ENCODE measurements around the gene FAM131A. TPM values are rescaled to one million over a fixed set of nuclear protein-coding genes. Genes with fewer than 3 reads are reported as not detected.

FAM131A gene
- total RNA-seq, 1 experiment from 2014 or later: 15.1 TPM

DNA sequence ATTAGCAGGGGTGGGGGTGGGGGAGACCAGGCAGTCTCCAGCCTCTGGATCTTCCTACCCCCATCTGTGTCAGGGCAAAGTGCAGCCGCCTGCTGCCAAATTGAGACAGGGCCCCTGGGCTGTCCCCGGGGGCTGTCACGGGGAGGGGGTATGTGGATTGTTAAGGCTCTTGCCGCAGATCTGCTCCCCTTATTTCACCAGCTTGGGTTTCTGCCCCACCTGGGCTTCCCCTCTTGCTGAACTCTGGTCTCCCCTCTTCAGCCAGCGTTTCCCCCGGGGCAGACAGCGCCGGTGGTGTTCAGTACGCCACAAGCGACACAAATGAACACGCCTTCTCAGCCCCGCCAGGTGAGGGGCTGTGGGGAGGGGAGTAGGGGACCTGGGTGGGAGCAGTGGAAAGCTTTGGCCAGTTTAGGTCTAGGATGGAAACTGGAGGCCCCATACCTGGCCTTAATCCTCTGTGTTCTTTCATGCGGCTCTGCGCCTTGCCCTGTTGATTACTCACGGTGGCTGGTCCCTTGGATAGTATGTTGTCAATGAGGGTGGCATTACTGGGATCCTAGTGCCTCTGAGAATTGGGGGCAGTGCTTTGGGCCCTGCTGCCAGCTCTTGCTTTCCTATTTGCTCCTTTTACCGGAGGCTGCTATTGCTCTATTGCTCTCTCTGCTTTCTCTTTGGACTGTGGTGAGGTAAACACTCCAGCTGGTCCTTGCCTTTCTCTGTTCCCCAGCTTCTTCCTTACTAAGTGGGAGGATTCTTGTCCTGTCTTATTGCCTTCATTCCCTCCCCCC is 21.3 kb upstream of the FAM131A start:
- Histone ChIP-seq H3K9me3 (ENCODE audit: low read depth, low read length, poor library complexity, severe bottlenecking) (no peaks in the 10 kb centered on the region), H3K27me3 (replicated peaks; ENCODE audit: insufficient read depth, low read depth, low read length, poor library complexity) (no peaks in the 10 kb centered on the region), H3K27ac (ENCODE audit: low read depth, low read length, poor library complexity, severe bottlenecking) (peak overlapping the region; percentile 92), H3K36me3 (ENCODE audit: insufficient read depth, low read length, poor library complexity, severe bottlenecking) (peaks cover 32% of the 10 kb centered on the region), H3K4me1 (ENCODE audit: insufficient read depth, low read length, poor library complexity, severe bottlenecking) (peaks cover 34% of the 10 kb centered on the region), H3K4me3 (ENCODE audit: low read depth, low read length, poor library complexity, severe bottlenecking) (peak overlapping the region; percentile 93)
- no peak for DNase-seq (ENCODE audit: low spot score)
- BruUV-seq (replicated peaks): no TSS peak
- intact Hi-C loops (cut with micrococcal nuclease; ENCODE audit: unreplicated experiment): no loop called here
- CTCF ChIA-PET: no interaction called here
- TF ChIP-seq EZH2 (IDR thresholded peaks at IDR 0.05; ENCODE audit: borderline replicate concordance, low read depth, low read length, poor library complexity, severe bottlenecking): no peak
- TF ChIP-seq, protein P1, sequence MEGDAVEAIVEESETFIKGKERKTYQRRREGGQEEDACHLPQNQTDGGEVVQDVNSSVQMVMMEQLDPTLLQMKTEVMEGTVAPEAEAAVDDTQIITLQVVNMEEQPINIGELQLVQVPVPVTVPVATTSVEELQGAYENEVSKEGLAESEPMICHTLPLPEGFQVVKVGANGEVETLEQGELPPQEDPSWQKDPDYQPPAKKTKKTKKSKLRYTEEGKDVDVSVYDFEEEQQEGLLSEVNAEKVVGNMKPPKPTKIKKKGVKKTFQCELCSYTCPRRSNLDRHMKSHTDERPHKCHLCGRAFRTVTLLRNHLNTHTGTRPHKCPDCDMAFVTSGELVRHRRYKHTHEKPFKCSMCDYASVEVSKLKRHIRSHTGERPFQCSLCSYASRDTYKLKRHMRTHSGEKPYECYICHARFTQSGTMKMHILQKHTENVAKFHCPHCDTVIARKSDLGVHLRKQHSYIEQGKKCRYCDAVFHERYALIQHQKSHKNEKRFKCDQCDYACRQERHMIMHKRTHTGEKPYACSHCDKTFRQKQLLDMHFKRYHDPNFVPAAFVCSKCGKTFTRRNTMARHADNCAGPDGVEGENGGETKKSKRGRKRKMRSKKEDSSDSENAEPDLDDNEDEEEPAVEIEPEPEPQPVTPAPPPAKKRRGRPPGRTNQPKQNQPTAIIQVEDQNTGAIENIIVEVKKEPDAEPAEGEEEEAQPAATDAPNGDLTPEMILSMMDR (conservative IDR thresholded peaks at IDR 0.05; ENCODE audit: low read depth, low read length): no peak
- POLR2A ChIA-PET (ENCODE audit: low non-redundant PET): no interaction called here

DNA sequence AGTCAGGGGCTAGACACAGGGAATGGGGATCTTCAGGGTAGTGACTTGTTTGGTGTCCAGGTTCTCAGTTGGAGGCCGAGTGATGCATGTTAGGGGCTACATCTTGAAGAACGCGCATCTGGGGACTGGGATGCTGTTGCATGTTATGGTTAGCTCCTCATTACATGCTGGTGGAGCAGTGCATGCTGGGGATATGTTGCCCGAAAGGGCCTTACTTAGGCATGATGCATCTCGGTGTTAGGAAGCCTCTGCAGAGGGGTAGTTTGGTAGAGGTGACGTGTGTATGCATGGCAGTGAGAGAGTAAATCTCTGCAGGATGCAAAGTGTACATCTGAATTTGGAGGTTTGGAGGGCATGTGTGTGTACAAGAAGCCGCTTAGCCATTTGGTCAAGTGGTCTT is 20.6 kb upstream of the FAM131A start:
- DNase-seq (ENCODE audit: low spot score): no peak
- Histone ChIP-seq H3K4me1 (ENCODE audit: insufficient read depth, low read length, poor library complexity, severe bottlenecking) (peaks cover 34% of the 10 kb centered on the region), H3K27me3 (replicated peaks; ENCODE audit: insufficient read depth, low read depth, low read length, poor library complexity) (no peaks in the 10 kb centered on the region), H3K4me3 (ENCODE audit: low read depth, low read length, poor library complexity, severe bottlenecking) (peak overlapping the region; percentile 93), H3K27ac (ENCODE audit: low read depth, low read length, poor library complexity, severe bottlenecking) (no peak overlapping the region), H3K36me3 (ENCODE audit: insufficient read depth, low read length, poor library complexity, severe bottlenecking) (peaks cover 39% of the 10 kb centered on the region), H3K9me3 (ENCODE audit: low read depth, low read length, poor library complexity, severe bottlenecking) (no peaks in the 10 kb centered on the region)
- TF ChIP-seq, protein P1 (conservative IDR thresholded peaks at IDR 0.05; ENCODE audit: low read depth, low read length): no peak
- no peak for TF ChIP-seq EZH2 (IDR thresholded peaks at IDR 0.05; ENCODE audit: borderline replicate concordance, low read depth, low read length, poor library complexity, severe bottlenecking)
- BruUV-seq (replicated peaks): TSS peak; percentile 25
- ChIA-PET CTCF (no interaction called here), POLR2A (ENCODE audit: low non-redundant PET) (no interaction called here)
- intact Hi-C loops (cut with micrococcal nuclease; ENCODE audit: unreplicated experiment): no loop called here

DNA sequence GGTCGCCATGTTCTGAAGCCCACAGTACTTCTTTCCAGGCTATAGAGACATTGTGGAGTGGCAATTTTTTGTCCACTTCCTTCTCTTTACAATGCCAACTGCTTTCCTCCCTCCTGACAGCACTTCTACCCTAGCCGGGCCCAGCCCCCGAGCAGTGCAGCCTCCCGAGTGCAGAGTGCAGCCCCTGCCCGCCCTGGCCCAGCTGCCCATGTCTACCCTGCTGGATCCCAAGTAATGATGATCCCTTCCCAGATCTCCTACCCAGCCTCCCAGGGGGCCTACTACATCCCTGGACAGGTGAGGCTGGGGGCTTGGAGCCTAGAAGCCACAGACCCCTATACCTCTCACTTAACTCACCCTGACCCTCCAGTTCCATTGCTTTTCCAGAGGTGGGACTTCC is 20.2 kb upstream of the FAM131A start:
- Histone ChIP-seq H3K4me1 (ENCODE audit: insufficient read depth, low read length, poor library complexity, severe bottlenecking) (peaks cover 34% of the 10 kb centered on the region), H3K27me3 (replicated peaks; ENCODE audit: insufficient read depth, low read depth, low read length, poor library complexity) (no peaks in the 10 kb centered on the region), H3K9me3 (ENCODE audit: low read depth, low read length, poor library complexity, severe bottlenecking) (no peaks in the 10 kb centered on the region), H3K27ac (ENCODE audit: low read depth, low read length, poor library complexity, severe bottlenecking) (no peak overlapping the region), H3K4me3 (ENCODE audit: low read depth, low read length, poor library complexity, severe bottlenecking) (no peak overlapping the region), H3K36me3 (ENCODE audit: insufficient read depth, low read length, poor library complexity, severe bottlenecking) (peaks cover 43% of the 10 kb centered on the region)
- TF ChIP-seq, protein P1 (conservative IDR thresholded peaks at IDR 0.05; ENCODE audit: low read depth, low read length): no peak
- no peak for TF ChIP-seq EZH2 (IDR thresholded peaks at IDR 0.05; ENCODE audit: borderline replicate concordance, low read depth, low read length, poor library complexity, severe bottlenecking)
- BruUV-seq (replicated peaks): no TSS peak
- no peak for DNase-seq (ENCODE audit: low spot score)
- POLR2A ChIA-PET (ENCODE audit: low non-redundant PET): no interaction called here
- CTCF ChIA-PET: no interaction called here
- intact Hi-C loops (cut with micrococcal nuclease; ENCODE audit: unreplicated experiment): no loop called here
